Esophagus muscularis mucosa (tissue), 4 donors: Measurements from ENCODE around the gene POLDIP2. TPM values are rescaled to one million over a fixed set of nuclear protein-coding genes. Genes with fewer than 3 reads are reported as not detected.

Experiments
- DNase-seq: peaks from one replicate; pipeline ENCODE4 v3.0.0-alpha.2; 2017; ENCODE audit errors: extremely low spot score
- H3K27ac ChIP-seq, 4 donors: fragments of 200-600 bp; sonication (generic); replicated peaks in 1 of 4; 1 replicate in 3 of 4; 2 replicates in 1 of 4; pipeline ENCODE4 v1.5.1; 2016 to 2019; ENCODE audit warnings: mild to moderate bottlenecking in 1 of 4
- H3K27me3 ChIP-seq, 4 donors: fragments of 200-600 bp; sonication (generic); one replicate each; pipeline versions ENCODE4 v1.5.1 to v1.6.0; 2016 to 2019
- H3K36me3 ChIP-seq, 4 donors: fragments of 200-600 bp; sonication (generic); one replicate each; pipeline ENCODE4 v1.5.1; 2016 to 2019
- H3K4me1 ChIP-seq, 4 donors: fragments of 200-600 bp; sonication (generic); one replicate each; pipeline ENCODE4 v1.5.1; 2016 to 2019
- H3K4me3 ChIP-seq, 4 donors: fragments of 200-600 bp; sonication (generic); 1 replicate in 2 of 4; 2 replicates in 2 of 4; pipeline ENCODE4 v1.5.1; 2016 to 2019; ENCODE audit warnings: mild to moderate bottlenecking in 4 of 4, moderate library complexity in 1 of 4
- H3K9me3 ChIP-seq, 4 donors: fragments of 200-600 bp; sonication (generic); 1 replicate in 3 of 4; 2 replicates in 1 of 4; pipeline ENCODE4 v1.5.1; 2016 to 2019
- EP300 ChIP-seq: sonication (generic); formaldehyde crosslinking; IDR thresholded peaks from one replicate; pipeline ENCODE4 v1.6.1; 2017; ENCODE audit warnings: antibody characterized with exemption
- POLR2A ChIP-seq: fragments of 450-650 bp; IDR thresholded peaks from one replicate; pipeline ENCODE4 v1.6.1; 2017; ENCODE audit warnings: antibody characterized with exemption, moderate library complexity, mild to moderate bottlenecking, low read depth
- POLR2AphosphoS5 ChIP-seq, 2 donors: sonication (generic); formaldehyde crosslinking; IDR thresholded peaks; one replicate each; pipeline ENCODE4 v1.6.1; 2017; ENCODE audit warnings: antibody characterized with exemption in 2 of 2
- WGBS: methylation state at CpG from one replicate; pipeline ENCODE4 v1.1.5; 2018; 5-methylcytosine and 5-hydroxymethylcytosine counted together
- intact Hi-C: fragments of 100-400 bp; cut with DNase I; formaldehyde crosslinking; loops from one replicate; pipeline ENCODE4 v1.15.1; 2023
- total RNA-seq, 4 donors: library from RNA; depleted of rRNA; stranded (reverse); fragments of >200 nt; gene quantifications; one replicate each; pipeline versions ENCODE4 v1.1.0 to v1.2.1, GENCODE V29; 2016
- TF ChIP-seq, protein P1 (sequence below), 3 experiments: fragments of 200-600 bp in 2 of 3; fragments of 450-650 bp in 1 of 3; sonication (generic) in 2 of 3; IDR thresholded peaks; one replicate each; pipeline ENCODE4 v1.5.1; 2017 to 2019; ENCODE audit warnings: antibody characterized with exemption in 3 of 3, mild to moderate bottlenecking in 2 of 3, moderate library complexity in 1 of 3

The POLDIP2 gene
- total RNA-seq, 4 donors from 2014 or later: 67.7 to 97.5 (median 81.4) TPM

DNA sequence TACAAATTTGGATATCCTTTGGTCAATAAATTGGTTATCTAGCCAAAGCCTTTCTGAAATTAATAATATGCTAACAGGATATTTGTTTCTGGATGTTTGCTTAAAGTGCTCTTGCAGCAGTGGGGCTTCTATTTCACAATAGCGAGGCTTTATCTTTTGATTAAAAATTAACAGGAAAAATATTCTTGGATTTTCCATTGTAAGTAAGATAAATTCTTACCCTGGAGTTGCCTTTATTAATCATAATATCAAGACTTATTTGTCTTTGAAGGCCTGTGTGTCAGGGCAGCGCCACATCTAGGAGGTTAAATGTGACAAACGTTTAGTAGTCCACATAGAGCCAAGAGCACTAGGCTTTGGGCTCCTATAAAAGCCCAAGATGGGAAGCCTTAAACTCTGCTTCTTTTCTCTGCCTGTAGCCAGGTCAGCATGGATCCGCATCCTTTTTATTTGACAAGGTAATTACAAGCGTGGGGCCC, 33.0 kb downstream of the POLDIP2 start:
- H3K27ac ChIP-seq: no peak overlapping the region
- H3K36me3 ChIP-seq: peaks cover 14 to 34% (median 22%) of the 10 kb centered on the region in 4 donors
- H3K9me3 ChIP-seq: no peaks in the 10 kb centered on the region
- no peak for DNase-seq
- H3K4me3 ChIP-seq: no peak overlapping the region
- intact Hi-C loops: no loop called here
- peaks cover 7 to 11% (median 9%) of the 10 kb centered on the region in 4 donors for H3K4me1 ChIP-seq
- no peak for TF ChIP-seq POLR2A
- no peak for TF ChIP-seq POLR2AphosphoS5 (IDR thresholded peaks at IDR 0.05)
- TF ChIP-seq EP300: no peak
- TF ChIP-seq, protein P1, sequence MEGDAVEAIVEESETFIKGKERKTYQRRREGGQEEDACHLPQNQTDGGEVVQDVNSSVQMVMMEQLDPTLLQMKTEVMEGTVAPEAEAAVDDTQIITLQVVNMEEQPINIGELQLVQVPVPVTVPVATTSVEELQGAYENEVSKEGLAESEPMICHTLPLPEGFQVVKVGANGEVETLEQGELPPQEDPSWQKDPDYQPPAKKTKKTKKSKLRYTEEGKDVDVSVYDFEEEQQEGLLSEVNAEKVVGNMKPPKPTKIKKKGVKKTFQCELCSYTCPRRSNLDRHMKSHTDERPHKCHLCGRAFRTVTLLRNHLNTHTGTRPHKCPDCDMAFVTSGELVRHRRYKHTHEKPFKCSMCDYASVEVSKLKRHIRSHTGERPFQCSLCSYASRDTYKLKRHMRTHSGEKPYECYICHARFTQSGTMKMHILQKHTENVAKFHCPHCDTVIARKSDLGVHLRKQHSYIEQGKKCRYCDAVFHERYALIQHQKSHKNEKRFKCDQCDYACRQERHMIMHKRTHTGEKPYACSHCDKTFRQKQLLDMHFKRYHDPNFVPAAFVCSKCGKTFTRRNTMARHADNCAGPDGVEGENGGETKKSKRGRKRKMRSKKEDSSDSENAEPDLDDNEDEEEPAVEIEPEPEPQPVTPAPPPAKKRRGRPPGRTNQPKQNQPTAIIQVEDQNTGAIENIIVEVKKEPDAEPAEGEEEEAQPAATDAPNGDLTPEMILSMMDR (IDR thresholded peaks at IDR 0.05): no peak
- H3K27me3 ChIP-seq: no peaks in the 10 kb centered on the region
- WGBS: 83% methylated on average over 5 of the region's 5 CpGs

DNA sequence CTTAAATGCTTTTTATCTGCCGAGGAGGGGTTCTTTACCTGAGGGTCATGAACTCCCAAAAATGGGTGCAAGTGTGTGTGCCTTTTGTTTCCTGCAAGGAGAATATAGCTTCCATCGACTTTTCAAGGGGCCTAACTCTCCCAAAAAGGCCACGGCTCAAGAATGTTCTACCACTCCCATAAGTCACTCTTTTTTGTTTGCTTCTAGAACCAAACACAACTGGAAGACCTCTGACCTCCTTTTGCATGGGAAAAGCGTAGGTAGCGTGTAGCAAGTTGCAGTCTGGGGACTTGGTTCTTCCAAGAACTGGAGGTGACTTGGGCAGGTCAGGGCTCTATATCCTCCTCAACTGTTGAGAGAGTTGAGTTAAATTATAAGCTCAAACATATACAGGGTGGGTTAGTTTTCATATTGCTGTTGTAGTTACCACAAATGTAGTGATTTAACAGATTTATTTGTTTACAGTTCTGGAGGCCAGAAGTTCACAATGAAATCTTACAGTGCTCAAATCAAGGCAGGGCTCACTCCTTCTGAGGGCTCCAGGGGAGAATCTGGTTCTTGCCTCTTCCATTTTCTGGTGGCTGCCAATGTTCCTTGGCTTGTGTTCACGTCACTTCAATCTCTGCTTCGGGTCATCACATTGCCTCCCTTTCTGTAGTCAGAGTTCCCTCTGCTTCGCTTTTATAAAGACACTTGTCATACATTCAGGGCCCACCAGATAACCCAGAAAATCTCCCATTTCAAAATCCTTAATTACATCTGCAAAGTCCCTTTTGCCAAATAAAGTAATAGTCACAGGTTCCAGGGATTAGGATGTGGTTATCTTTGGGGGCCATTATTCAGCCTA, 36.9 kb downstream of the POLDIP2 start:
- intact Hi-C loops: no loop called here

DNA sequence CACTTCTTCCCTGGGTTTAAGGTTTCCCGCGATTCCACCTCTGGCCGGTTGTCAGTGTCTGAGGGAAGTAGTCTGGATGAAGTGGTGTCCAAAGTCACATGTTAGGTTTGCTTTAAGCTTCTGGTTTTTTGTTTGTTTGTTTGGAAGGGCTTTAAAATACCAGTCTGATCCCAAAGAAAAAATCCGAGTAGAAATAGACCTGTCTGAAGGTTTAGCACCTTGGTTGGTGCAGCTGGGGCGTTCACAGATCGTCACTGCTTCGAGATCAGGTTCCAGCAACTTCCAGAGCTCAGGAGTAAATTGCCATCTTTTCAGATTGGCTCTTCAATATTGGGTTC, 37.8 kb downstream of the POLDIP2 start:
- 0% methylated on average over 7 of the region's 7 CpGs for WGBS
- Histone ChIP-seq H3K36me3 (no peaks in the 10 kb centered on the region), H3K27me3 (no peaks in the 10 kb centered on the region), H3K27ac (peak overlapping the region; percentile 68 to 86 (median 77)), H3K9me3 (no peaks in the 10 kb centered on the region), H3K4me3 (peak overlapping the region; percentile 59 to 82 (median 66)), H3K4me1 (peaks cover 17 to 22% (median 20%) of the 10 kb centered on the region in 4 donors)
- TF ChIP-seq POLR2A (no peak), POLR2AphosphoS5 (IDR thresholded peaks at IDR 0.05) (no peak), EP300 (no peak)
- TF ChIP-seq, protein P1 (IDR thresholded peaks at IDR 0.05): no peak
- intact Hi-C loops: no loop called here
- DNase-seq: no peak

More for the DNA sequence above, 36.9 kb downstream of the POLDIP2 start:
- TF ChIP-seq, protein P1 (IDR thresholded peaks at IDR 0.05): no peak
- TF ChIP-seq POLR2AphosphoS5 (IDR thresholded peaks at IDR 0.05) (no peak), POLR2A (no peak), EP300 (no peak)
- WGBS: 73% methylated on average over 8 of the region's 8 CpGs
- no peak for DNase-seq
- Histone ChIP-seq H3K9me3 (no peaks in the 10 kb centered on the region), H3K27ac (no peak overlapping the region), H3K27me3 (no peaks in the 10 kb centered on the region), H3K4me1 (peaks cover 17 to 22% (median 20%) of the 10 kb centered on the region in 4 donors), H3K36me3 (no peaks in the 10 kb centered on the region), H3K4me3 (no peak overlapping the region)

DNA sequence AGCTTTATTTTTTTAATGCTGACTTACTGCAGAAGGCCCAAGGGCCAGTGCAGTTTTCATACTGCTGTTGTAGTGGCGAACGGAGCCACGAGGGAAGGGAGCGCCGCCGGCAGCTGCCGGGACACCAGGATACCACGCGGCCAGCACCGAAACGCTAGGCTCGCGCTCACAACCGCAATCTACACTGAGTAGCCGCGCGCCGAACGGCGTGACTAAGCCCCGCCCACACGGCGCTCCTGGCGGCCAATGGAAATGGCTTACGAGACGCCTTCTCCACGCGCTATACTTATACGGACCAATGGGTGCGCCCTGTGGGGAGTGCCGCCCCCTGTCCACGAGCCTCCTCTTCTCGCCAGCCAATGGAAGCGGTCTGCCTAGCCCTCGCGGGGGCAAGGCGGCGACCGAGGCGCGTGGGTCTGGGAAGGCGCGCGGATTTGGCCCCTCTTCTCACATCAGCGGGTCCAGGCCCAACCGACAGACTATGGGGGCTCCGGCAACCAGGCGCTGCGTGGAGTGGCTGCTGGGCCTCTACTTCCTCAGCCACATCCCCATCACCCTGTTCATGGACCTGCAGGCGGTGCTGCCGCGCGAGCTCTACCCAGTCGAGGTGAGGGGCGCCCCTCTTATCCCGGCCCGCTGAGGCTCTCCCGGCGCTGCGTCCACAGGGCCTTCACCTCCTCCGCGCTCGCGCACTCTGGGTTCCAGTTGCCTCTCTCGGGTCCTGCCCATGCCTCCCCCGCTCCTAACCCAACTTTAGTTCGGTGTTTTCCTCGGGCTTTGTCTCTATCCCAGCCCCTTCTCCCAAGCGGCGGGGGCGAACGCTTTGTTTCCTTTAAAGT, 38.3 kb downstream of the POLDIP2 start, which contains the start of gene TMEM97:
Gene TMEM97, plus strand, starts transcription at position 442 of the 839 bp plus-strand sequence. Its CDS starts 40 bp downstream, at position 482.
- Histone ChIP-seq H3K9me3 (no peaks in the 10 kb centered on the region), H3K36me3 (no peaks in the 10 kb centered on the region), H3K4me1 (peaks cover 17 to 22% (median 20%) of the 10 kb centered on the region in 4 donors), H3K27me3 (no peaks in the 10 kb centered on the region), H3K4me3 (peak within 1 kb of the TSS; percentile 59 to 82 (median 66)), H3K27ac (peak within 1 kb of the TSS; percentile 68 to 86 (median 77))
- under 1% methylated on average over 24 of the region's 72 CpGs for WGBS
- peak; percentile 98 for DNase-seq
- intact Hi-C loops: no loop called here
- TF ChIP-seq, protein P1 (IDR thresholded peaks at IDR 0.05): peak in 1 of 3 experiments; percentile 10
- TF ChIP-seq POLR2AphosphoS5 (IDR thresholded peaks at IDR 0.05) (peak; percentile 39 to 87), EP300 (no peak), POLR2A (no peak)
